NCI-H2196 treated with DMSO at 0.1 percent for 48 hours (cell line): ENCODE data around the gene SIVA1.

Experiments
- DNase-seq: peaks from one replicate; lab custom pipeline; 2025; ENCODE audit not compliant: unreplicated experiment; lab: John Stamatoyannopoulos, UW

Gene SIVA1, protein sequence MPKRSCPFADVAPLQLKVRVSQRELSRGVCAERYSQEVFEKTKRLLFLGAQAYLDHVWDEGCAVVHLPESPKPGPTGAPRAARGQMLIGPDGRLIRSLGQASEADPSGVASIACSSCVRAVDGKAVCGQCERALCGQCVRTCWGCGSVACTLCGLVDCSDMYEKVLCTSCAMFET

DNA sequence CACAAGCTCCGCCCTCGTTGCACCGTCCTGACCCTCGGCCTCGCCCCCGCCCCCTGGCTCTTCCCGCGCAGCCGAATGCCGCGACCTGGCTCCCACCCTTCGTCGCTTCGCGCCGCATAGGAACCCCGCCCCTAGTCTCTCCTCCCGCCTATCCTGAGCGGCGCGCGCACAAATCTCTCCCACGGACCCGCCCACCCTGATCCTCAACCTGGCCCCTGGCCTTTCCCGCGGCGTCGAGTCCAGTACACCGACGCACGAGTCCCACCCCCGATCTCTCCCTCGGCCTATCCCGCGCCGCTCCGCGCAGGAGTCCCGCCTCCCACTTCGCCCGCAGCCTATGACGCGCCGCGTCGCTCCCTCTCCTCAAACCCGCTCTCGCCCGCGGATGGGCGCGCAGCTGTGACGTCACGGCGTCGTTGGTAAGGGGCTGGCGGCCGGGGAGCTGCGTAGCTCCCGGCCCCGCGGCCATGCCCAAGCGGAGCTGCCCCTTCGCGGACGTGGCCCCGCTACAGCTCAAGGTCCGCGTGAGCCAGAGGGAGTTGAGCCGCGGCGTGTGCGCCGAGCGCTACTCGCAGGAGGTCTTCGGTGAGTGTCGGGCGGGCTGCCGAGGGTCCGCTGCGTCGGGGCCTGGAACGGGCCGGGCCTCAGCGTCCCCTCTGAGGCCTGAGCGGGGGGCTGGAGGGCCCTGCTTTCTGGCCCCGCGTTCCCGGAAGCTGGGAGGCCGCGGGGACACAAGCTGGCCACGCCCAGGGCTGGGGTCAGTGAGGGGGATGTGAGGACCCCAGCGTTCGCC lies at the start of gene SIVA1:
TSS of gene SIVA1 (plus strand) at position 413 of the 793 bp plus-strand sequence. CDS start at position 468, 55 bp downstream.
- DNase-seq = peak; percentile 92

- no peak for DNase-seq
Measured at GRCh38 chr14:104703269-104703668, 49.7 kb upstream of the SIVA1 start.

- no peak for DNase-seq
Measured at GRCh38 chr14:104704252-104704651, 48.7 kb upstream of the SIVA1 start.

- DNase-seq = no peak
Measured at GRCh38 chr14:104705340-104706047, 47.5 kb upstream of the SIVA1 start.

- no peak for DNase-seq
Measured at GRCh38 chr14:104706733-104707607, 46.0 kb upstream of the SIVA1 start.

GRCh38 chr14:104707608-104708595 lies 45.0 kb upstream of the SIVA1 start:
- DNase-seq = no peak

DNA sequence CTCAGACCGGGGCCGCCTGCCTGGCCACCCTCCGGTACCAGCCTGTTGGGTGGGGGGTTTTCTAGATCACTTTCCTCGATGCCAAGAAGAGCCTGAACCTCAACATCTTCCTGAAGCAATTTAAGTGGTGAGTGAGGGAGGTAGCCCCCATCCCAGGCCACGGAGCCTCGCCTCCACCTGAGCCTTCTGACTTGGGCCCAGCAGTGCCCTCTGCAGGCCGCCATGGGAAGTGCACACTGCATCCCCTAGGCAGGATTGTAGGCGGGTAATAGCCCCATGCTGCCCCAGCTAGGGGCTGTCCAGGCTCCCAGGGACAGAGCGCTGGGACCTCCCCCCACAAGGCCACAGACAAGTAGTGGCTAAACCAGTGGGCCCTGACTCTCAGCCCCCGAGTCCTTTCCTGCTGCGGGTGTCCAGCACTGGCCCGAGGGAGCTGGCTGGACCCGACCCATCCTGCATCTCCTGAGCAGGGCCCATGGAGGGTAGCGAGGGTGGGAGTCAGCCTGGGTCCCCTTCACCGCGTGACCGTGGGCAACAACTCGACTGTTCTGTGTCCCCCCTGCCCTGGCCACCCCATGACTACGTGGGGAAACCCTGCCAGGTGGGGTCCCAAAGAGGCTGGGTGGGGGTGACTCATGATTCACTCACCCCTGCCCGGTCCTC lies 44.2 kb upstream of the SIVA1 start:
- no peak for DNase-seq

DNA sequence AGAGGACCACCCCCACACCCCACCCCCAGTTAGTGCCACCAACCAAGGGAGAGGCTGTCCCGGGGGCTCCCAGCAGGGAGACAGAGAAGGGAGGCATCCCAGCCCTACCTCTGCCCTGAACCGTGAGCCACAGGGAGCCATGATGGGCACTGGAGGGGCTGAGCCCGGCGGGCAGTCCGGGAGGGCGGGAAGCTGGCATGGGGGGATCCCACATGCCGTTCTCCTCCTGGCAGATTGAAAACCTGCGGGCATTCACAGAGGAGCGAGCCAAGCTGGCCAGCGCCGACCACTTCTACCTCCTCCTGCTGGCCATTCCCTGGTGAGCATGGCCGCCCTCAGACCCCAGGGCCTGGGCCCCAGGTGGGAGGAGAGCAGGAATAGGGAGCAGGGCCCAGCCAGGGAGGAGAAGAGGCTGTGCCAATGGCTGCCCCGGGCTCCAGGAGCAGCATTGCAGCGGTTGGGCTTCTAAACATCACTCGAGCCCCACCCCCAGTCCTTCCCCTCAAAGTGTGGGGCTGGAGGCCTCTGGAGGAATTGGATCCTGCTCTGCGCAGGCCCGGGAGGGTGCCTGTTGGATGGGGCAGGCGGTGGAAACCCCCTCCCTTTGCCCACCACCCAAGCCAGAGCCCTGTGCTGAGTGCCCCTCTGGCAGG lies 43.4 kb upstream of the SIVA1 start:
- no peak for DNase-seq

DNA sequence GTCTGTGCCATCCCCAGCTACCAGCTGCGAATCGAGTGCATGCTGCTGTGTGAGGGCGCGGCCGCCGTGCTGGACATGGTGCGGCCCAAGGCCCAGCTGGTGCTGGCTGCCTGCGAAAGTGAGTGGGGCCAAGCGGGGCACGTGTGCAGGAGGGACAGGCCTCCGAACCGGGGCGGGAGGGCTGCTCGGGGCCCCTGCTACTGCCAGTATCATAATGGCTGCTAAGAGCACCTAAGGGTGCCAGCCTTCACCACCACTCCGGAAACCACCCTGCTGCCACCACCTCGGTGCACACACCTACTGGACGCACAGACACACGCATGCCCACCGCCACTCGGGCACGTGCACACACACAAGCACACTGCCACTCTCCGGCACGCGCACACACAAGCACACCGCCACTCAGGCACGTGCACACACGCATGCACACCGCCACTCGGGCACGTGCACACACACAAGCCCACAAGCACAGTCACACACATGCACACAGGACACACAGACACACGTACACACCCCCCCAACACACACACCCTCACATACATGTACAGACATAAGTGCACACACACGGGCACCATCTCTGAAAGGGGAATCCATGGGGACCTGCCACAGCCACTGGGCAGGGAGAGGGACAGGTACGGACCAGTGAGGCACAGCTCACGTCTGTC lies 42.7 kb upstream of the SIVA1 start:
- no peak for DNase-seq

DNA sequence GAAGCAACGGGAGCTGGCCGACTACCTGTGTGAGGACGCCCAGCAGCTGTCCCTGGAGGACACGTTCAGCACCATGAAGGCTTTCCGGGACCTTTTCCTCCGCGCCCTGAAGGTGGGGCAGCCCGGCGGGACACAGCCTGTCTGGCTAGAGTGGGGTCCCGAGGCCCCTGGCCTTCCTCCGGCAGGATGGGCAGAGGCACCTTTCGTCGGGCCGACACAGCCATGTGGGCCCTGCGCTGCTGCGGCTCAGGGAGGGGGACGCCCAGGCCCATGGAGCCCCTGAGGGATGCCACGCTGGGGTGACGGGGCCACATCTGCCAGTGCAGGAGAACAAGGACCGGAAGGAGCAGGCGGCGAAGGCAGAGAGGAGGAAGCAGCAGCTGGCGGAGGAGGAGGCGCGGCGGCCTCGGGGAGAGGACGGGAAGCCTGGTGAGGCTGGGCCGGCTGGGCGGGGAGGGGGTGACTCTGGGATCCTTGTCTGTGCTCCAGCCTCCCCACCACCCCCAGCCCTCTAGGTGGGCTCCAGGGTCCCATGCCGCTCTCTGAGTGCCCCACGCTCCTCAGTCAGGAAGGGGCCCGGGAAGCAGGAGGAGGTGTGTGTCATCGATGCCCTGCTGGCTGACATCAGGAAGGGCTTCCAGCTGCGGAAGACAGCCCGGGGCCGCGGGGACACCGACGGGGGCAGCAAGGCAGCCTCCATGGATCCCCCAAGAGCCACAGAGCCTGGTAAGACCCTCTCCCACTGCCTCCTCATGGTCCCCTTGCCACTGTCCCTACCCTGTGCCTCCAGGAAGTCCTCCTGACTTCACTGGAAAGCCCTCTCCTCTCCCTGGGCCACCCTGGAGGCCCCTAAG lies 39.8 kb upstream of the SIVA1 start:
- no peak for DNase-seq

GRCh38 chr14:104714066-104714465 lies 38.9 kb upstream of the SIVA1 start:
- DNase-seq = no peak

- no peak for DNase-seq
Measured at GRCh38 chr14:104714681-104715080, 38.3 kb upstream of the SIVA1 start.

GRCh38 chr14:104715416-104715815 lies 37.5 kb upstream of the SIVA1 start:
- DNase-seq = no peak

DNA sequence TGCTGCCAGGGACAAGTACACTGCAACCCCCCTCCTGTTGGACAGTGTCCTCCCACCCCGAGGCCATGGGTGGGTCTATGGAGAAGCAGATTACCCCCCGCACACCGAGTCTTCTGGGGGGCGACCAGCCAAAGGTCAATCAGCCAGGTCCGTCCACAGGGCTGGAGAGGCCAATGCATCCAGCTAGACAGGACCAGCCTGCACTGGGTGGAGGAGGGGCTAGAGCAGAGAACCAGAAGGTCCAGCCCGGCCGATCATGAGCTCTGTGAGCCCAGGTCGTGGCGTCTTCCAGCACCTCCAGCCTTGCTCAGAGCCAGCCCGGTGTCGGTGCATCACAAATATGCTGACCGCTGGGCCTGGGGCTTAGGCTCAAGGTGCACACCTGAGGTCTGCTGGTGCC lies 37.1 kb upstream of the SIVA1 start:
- DNase-seq = no peak

DNA sequence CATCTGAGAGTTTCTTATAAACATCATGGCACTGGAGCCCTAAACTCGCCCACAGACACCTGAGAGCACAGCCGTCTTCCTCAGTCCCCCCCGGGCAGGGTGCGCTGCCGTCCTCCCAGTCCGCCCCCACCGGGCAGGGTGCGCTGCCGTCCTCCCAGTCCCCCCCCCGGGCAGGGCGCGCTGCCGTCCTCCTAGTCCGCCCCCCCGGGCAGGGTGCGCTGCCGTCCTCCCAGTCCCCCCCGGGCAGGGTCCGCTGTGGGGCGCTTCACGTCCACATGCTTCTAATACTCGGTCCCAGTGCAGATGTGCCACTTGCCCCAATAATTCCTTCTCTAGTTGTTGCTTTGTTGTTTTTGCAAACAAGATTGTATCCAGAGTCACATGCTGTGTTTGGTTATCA lies 35.8 kb upstream of the SIVA1 start:
- DNase-seq = no peak

GRCh38 chr14:104717646-104718045 lies 35.3 kb upstream of the SIVA1 start:
- no peak for DNase-seq

- DNase-seq = no peak
Measured at GRCh38 chr14:104718147-104718546, 34.8 kb upstream of the SIVA1 start.
